Left forelimb (tissue), 1 donor: ENCODE results near the gene XRCC4.

ENCODE experiments used
- DNase-seq: peaks from one replicate; pipeline ENCODE4 v3.0.0-alpha.2; 2018; ENCODE audit warnings: low spot score

The XRCC4 gene

GRCh38 chr5:83071286-83072051 lies 5.9 kb upstream of the XRCC4 start:
- no peak for DNase-seq

DNA sequence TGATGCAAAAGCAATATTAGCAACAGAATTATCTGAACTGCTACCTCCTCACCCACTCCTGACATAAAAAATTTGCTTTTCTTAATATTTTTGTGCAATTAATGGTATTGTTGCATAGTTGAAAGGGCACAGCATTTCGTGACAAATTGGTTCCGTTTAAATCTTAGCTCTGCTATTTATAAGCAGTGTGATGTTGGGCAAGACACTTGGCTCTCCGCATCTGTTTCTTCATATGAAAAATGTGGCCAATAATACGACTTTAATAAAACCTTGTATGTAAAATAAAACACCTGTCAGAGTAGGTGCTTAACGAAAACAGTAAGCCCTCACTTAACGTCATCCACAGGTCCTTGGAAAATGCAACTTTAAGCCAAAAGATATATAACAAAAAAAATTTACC lies 4.4 kb upstream of the XRCC4 start:
- no peak for DNase-seq

DNA sequence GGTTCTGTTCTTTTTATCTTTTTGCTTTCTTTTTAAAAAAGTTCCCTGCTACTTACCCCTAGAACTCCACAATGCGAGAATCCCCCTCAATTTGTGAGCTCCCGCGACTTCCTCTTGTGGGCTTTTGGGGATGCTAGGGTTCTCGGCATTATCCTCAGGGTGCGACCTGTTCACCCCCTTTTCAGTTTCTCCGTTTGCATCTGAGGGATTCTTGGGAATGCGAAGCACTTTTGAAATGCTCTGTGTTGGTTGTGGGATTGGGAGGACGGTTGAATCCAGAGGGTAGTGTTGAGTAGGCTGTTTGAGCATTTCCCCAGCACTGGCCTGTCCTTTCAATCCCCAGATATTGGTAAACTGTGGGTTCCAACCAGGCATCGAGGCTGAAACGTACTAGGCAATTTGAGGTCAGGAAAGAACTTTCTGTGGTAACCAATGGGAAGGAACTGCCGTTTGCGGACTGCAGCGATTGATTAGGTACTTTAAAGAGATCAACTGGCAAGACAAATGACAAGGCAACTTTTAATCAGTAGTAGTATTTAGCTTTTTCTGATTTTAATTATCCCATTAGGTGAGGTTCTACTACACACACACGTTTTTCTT lies 415 bp downstream of the XRCC4 start:
- peak; percentile 64 for DNase-seq

DNA sequence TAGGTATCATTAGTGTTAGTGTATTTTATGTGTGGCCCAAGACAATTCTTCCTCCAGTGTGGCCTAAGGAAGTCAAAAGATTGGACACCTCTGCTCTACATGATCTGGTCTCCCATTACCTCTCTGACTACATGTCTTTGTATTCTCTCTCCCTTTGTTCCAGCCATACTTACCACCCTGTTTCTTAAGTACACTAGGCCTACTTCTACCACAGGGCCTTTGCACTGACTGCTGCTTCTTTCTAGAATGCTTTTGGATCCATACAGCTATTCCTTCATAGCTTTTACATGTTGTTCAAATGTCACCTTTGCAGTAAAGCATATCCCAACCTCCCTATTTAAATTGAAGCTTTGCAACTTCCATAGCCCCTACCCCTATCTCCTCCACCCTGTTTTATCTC lies 5.4 kb downstream of the XRCC4 start:
- no peak for DNase-seq

DNA sequence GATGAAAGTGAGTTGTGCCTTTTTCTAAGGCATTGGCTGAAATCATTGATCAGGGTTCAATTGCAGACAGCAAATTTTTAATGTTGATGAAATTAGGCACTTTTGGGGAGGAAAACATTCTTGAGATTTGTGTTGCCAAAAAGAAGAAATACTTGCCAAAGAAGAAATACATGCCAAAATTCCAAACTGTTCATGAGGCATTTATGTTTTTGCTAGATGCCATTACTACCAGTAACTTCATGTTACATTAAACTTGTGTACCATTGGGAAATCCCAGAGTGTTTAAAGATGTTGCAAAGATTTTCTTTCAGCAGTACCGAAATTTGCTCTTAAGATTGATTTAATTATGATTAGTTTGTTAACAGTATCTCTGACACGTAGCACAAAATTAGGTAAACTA lies 7.0 kb downstream of the XRCC4 start:
- no peak for DNase-seq

GRCh38 chr5:83085106-83085505 lies 7.8 kb downstream of the XRCC4 start:
- no peak for DNase-seq

DNA sequence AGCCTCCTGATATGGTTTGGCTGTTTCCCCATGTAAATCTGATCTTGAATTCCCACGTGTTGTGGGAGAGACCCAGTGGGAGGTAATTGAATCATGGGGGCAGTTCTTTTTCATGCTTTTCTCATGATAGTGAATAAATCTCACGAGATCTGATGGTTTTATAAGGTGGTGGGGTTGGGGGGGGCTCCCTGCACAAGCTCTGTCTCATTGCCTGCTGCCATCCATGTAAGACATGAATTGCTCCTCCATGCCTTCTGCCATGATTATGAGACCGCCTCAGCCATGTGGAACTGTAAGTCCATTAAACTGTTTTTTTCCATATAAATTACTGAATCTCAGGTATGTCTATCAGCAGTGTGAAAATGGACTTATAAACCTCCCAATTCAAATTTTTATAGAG lies 12.8 kb downstream of the XRCC4 start:
- no peak for DNase-seq

DNA sequence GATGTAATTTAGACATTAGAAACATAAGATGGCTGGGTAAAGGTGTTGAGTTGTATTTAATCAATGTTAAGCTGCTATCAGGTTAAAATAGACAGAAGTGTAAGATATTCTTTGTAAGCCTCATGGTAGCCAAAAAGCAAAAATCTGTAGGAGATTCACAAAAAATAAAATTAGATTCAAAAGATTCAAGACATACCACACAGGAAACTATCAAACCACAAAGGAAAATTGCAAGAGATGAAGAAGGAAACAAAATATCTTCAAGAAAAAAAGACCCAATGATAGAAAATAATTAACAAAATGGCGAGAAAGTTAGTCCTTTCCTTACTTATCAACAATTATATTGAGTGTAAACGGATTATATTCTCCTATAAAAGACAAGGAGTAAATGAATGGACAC lies 15.3 kb downstream of the XRCC4 start:
- DNase-seq = no peak

DNA sequence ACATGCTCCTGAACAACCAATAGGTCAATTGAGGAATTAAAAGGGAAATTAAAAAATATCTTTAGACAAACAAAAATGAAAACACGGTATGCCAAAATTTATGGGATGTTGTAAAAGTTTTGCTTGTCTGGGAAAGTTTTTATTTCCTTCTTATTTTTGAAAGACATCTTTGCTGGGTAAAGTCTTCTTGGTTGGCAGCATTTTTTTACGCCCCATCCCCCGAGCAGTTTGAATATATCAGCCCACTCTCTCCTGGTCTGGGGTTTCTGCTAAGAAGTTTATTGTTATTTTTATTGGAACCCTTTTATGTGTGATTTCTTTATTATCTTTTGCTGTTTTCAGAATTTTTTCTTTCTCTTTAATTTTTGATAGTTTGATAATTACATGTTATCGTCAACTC lies 16.3 kb downstream of the XRCC4 start:
- DNase-seq = no peak

DNA sequence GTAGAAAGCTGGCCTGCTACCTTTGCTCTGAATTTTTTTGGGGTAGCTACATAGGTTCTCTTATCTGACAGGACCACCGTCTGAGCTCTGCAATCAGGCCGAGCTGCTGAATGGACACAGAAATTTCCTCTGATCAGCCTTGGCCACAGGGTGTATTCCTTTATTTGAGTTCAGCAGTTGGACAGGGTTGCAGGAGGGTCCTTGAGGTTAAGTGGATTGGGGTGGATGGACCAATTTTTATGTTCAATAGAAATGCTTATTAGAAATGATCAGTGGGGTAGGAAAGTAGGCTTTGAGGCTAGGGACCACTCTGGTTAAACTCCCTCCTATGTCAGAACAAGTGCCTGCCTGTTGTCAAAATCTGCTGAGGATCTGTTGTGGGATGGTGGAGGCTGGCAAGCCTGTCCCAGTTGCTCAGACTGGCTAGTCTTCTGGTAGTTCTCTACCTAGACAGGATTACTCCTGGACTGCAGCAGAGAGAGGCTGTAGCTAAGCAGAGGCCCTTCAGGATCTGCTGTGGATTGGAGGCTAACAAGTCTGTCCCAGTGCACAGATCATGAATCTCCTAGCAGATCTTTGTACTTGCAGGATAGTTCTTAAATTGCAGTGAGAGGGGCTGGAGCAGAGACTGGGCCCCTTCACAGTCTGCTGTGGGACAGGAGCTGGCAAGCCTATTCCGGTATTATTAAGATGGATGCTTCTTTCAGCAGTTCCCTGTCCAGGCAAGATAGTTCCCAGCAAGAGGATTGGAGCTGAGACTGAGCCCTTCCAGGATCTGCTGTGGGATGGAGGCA lies 18.0 kb downstream of the XRCC4 start:
- DNase-seq = no peak

- no peak for DNase-seq
Observed at GRCh38 chr5:83095957-83096539, 18.7 kb downstream of the XRCC4 start.

GRCh38 chr5:83096660-83097339 lies 19.5 kb downstream of the XRCC4 start:
- DNase-seq = no peak

- no peak for DNase-seq
Observed at GRCh38 chr5:83097689-83098231, 20.4 kb downstream of the XRCC4 start.

DNA sequence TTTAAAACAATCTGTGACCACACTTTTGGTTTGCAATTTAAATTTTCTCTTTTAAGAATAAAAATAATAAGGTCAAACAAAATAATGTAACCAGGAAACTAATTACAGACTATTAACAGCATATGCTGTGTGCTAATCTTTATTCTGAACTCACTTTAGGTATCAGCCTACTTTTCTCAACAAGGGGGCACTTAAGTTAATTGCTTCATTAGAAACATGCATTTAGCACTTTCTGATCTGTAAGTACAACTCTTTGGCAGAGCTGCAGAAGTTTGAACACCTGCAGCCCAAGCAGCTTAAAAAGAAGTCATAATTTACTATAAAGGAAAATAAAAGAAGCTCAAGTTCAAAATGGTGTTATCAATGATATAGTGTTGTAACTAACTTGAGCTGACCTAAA lies 21.7 kb downstream of the XRCC4 start:
- no peak for DNase-seq

DNA sequence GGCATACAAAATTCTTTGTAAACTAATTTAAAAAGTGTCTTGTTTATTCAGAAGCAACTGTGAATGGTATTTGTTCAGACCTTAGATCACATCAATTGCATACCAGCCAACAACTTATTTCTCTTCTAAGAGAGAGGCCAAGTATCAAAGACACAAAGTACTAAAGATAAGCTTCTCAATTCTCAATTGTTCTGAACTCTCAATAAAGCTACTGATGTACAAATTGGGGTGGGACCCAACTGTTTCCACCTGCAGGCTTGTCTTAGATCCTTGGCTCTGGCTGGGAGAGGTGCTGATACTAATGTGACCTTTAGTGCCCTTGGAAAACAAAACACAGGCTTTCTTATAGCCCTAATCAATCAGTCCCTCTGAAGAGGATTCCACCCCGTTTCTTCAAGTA lies 22.1 kb downstream of the XRCC4 start:
- no peak for DNase-seq

DNA sequence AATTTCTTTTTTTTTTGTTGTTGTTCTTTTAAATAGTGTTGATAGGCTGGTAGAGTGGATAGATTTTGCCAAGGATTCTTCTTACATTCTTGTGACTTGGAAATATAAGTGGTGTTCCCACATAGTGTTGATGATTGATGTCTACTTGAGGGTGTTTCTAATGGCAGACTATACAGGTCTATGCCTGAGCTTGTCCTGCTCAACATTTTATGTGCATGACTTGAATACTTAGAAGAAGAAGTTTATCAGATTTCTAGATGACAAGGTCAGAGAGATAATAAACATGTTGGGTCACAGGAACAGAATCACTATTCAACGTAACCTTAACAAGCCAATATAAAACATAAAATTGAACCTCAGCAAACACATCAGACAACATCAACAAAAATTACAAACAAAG lies 24.2 kb downstream of the XRCC4 start:
- DNase-seq = no peak

GRCh38 chr5:83102364-83102980 lies 25.1 kb downstream of the XRCC4 start:
- DNase-seq = no peak

DNA sequence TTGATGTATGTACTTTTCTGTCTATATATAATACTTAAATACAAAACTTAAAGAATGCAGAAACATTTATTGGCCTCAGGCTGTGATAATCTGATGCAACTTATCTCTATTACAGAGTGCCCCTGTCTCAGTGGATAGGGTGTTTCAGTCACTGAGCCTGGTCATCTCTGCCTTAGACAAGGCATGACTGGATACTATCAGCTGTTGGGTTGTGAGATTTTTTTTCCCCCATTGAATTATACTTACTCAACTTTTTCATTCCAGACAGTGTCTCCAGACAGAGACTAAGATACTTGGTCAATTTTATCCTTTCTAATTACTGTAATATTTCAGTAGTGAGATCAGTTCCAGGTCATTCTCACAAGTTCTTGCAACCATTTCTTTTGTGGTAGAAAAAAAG lies 26.7 kb downstream of the XRCC4 start:
- no peak for DNase-seq

DNA sequence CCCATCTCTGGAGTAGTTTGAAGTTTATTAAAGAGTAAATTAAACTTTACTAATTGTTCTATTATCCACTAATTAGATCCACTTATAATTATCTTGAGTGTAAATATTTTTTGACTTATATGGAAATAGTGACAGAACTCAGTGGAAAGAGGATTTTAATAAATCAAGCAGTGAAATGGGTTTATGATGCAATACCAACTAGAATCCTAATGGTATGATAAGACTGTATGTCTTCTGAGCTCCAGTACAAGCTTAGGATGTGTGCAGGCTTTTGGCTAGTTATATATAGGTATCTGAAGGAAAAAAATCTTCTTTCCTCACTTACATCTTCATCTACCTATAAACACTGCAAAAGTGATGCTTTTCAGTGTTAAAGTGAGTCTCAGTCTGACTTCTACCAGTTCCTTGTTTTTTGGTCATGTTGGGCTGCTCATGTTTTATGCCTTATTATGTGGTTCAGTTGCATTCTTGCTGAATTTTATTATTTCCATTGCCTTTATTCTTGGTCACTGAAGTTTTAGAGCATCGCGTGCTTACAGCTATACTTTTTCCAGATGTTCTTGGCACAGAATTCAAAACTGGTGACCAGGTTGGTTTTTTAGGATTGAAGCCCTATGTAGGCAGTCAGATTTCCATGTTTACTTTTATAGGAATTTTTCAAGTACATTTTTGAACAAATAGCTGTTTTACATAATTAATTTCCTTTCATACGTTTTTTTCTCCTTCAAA lies 30.5 kb downstream of the XRCC4 start:
- DNase-seq = no peak

GRCh38 chr5:83109380-83109779 lies 32.0 kb downstream of the XRCC4 start:
- DNase-seq = no peak

DNA sequence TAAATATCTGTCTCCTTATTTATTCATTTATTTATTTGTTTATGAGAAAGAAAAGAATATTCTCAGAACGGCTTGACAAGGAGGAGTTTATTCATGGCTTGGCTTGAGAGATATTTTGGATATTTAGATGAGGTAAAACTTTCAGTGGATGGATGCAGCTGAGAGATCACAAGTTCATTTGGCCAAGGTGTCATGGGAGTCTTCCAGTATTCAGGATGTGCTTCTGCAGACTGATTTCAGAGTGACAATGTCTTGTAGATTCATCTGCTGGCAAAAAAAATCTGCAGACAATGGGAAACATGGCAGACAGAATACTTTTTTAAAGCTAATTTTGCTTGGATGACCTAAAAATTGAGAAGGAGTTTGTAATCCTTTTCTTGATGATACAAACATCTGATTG lies 38.5 kb downstream of the XRCC4 start:
- no peak for DNase-seq
